ENCODE data around the gene DDR2. TPM values are rescaled to one million over a fixed set of nuclear protein-coding genes. Genes with fewer than 3 reads are reported as not detected.
"Not testable (repeated sequence)": the region's sequence is repeated elsewhere in the genome, so short reads cannot be mapped to it uniquely, and the experiment has no call there.

DDR2 gene
- total RNA-seq (10 to 100 TPM; 16.1 to 32.0 (median 22.9) TPM), polyA plus RNA-seq (1 to 10 TPM; 5.1 to 9.3 TPM)
- long read RNA-seq, donor 1, partial matches to known transcripts = 4 of 14 reads
- long read RNA-seq, donor 1, other reads (novel, unspliced or antisense) = 7 of 14 reads
- long read RNA-seq, donor 2, partial matches to known transcripts = 11 of 16 reads
- long read RNA-seq, donor 2, other reads (novel, unspliced or antisense) = 3 of 16 reads
- long read RNA-seq, donor 3, partial matches to known transcripts = 32 of 39 reads
- long read RNA-seq, donor 3, other reads (novel, unspliced or antisense) = 4 of 39 reads

DNA sequence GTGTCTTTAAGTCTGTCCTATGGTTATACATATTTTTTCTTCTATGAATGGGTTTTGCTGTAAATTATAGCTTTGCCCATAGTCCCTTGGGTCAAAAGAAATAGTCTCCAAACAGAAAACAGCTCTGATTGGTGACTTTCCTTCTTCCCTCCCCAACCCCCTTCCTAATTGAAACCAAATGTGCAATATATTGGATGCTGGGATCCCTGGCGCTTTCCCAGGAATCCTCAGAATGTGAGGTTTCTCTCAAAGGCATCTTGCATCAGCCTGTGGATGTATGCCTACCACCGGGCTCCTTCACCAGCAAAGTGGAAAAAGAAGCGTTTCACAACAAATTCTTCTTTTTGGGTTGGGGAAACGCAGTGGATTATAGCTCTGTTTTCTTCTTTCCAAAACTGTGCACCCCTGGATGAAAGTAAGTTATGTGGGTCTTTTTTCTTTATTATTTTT lies at the start of gene DDR2:
DDR2 (plus strand) TSS at position 248 of the 450 bp plus-strand sequence. CDS start 86,600 bp downstream, outside the sequence.
- ATAC-seq = peak; percentile 45 to 81 (median 64)
- peak within 1 kb of the TSS; percentile 29 to 63 (median 48) for H3K4me3 ChIP-seq
- H3K27ac ChIP-seq = peak within 1 kb of the TSS; percentile 63 to 88 (median 78)
- H3K36me3 ChIP-seq = no peaks in the 10 kb centered on the region
- TF ChIP-seq CTCF (IDR thresholded peaks at IDR 0.05) = no peak
- intact Hi-C loops (cut with DNase I) = loop anchor here in 5 of 10 donors (5.0 to 10.0 kb wide), 7 partner anchors 45 to 123 kb away; no protein-coding TSS in a partner anchor
- H3K27me3 ChIP-seq = no peaks in the 10 kb centered on the region
- H3K4me1 ChIP-seq = peaks cover 3 to 40% (median 16%) of the 10 kb centered on the region in 9 donors
- H3K9me3 ChIP-seq = no peaks in the 10 kb centered on the region
- peak; percentile 41 to 59 for DNase-seq
- 21 to 25% methylated on average over 4 of the region's 4 CpGs for WGBS, 2 donors

DNA sequence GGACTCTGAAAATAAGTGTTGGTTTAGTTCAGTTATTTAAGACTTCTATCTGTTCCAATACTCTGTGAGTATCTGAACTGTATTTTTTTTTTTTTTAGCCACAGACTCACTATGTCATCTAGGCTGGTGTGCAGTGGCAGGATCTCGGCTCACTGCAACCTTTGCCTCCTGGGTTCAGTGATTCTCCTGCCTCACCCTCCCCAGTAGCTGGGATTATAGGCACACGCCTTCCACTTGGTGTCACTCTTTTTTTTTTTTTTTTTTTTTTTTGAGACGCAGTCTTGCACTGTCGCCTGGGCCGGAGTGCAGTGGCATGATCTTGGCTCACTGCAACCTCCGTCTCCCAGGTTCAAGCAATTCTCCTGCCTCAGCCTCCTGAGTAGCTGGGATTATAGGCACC lies 49.4 kb upstream of the DDR2 start:
- H3K4me1 ChIP-seq; intact Hi-C loops (cut with DNase I); H3K27ac ChIP-seq; H3K9me3 ChIP-seq; ATAC-seq; H3K4me3 ChIP-seq; DNase-seq; H3K27me3 ChIP-seq: not testable (repeated sequence)
- H3K36me3 ChIP-seq = peaks cover 0 to 98% (median 21%) of the 10 kb centered on the region in 9 donors
- WGBS, 2 donors = 82 to 99% methylated on average over 6 of the region's 6 CpGs

- H3K27me3 ChIP-seq; H3K27ac ChIP-seq; H3K9me3 ChIP-seq; intact Hi-C loops (cut with DNase I); H3K4me3 ChIP-seq; DNase-seq; ATAC-seq; H3K4me1 ChIP-seq: not testable (repeated sequence)
- whole genome bisulfite sequencing, 2 donors = 97 to 98% methylated on average over 4 of the region's 4 CpGs
- H3K36me3 ChIP-seq = peaks cover 0 to 97% (median 24%) of the 10 kb centered on the region in 9 donors
Observed at GRCh38 chr1:162585101-162585500, 47.2 kb upstream of the DDR2 start.

DNA sequence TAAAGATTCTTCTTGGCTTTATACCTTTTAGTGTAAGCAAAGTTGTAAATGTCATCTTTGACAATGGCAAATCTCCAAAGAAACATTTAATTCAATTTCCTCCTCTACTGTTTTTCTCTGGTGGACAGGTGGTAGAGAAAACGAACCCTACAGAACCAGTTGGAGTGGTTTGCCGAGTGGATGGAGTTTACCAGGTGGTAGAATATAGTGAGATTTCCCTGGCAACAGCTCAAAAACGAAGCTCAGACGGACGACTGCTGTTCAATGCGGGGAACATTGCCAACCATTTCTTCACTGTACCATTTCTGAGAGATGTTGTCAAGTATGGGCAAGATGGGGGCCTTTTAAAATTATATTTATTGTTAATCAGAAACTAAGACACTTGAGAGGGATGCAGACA lies 44.9 kb upstream of the DDR2 start:
- WGBS, 2 donors = 78% methylated on average over 6 of the region's 6 CpGs
- no peak for ATAC-seq
- no peaks in the 10 kb centered on the region for H3K9me3 ChIP-seq
- no peak for DNase-seq
- no peak overlapping the region for H3K27ac ChIP-seq
- no peaks in the 10 kb centered on the region for H3K4me1 ChIP-seq
- no peak overlapping the region for H3K4me3 ChIP-seq
- H3K36me3 ChIP-seq = peaks cover 0 to 97% (median 13%) of the 10 kb centered on the region in 9 donors
- intact Hi-C loops (cut with DNase I) = no loop called here
- no peaks in the 10 kb centered on the region for H3K27me3 ChIP-seq
- TF ChIP-seq CTCF (IDR thresholded peaks at IDR 0.05) = no peak

- intact Hi-C loops (cut with DNase I) = no loop called here
- Histone ChIP-seq H3K4me1 (no peaks in the 10 kb centered on the region), H3K27me3 (no peaks in the 10 kb centered on the region), H3K36me3 (peaks cover 0 to 97% (median 13%) of the 10 kb centered on the region in 9 donors), H3K4me3 (no peak overlapping the region), H3K9me3 (no peaks in the 10 kb centered on the region), H3K27ac (no peak overlapping the region)
- DNase-seq (no peak), ATAC-seq (no peak)
- 95 to 97% methylated on average over 5 of the region's 5 CpGs for WGBS, 2 donors
- TF ChIP-seq CTCF (IDR thresholded peaks at IDR 0.05) = no peak
Observed at GRCh38 chr1:162587761-162588260, 44.5 kb upstream of the DDR2 start.
